ENCODE results near the gene SLC12A4.
"Not testable (repeated sequence)": the region's sequence is repeated elsewhere in the genome, so short reads cannot be mapped to it uniquely, and the experiment has no call there.

SLC12A4 gene

GRCh38 chr16:67987460-67988160, 19.2 kb upstream of the SLC12A4 start:
- no peak for DNase-seq

- no peak for DNase-seq
Measured at GRCh38 chr16:67986949-67987348, 18.5 kb upstream of the SLC12A4 start.

GRCh38 chr16:67982011-67982696, 13.7 kb upstream of the SLC12A4 start:
- DNase-seq: no peak

GRCh38 chr16:67979955-67980678, 11.7 kb upstream of the SLC12A4 start, which contains the start of gene DPEP3:
TSS of gene DPEP3 (minus strand) at chr16:67980499. CDS start at chr16:67980380, 119 bp downstream.
- no peak for DNase-seq

- no peak for DNase-seq
Measured at GRCh38 chr16:67977469-67978227, 9.2 kb upstream of the SLC12A4 start.

GRCh38 chr16:67977005-67977404, 8.6 kb upstream of the SLC12A4 start:
- no peak for DNase-seq

- DNase-seq: no peak
Measured at GRCh38 chr16:67976205-67976604, 7.8 kb upstream of the SLC12A4 start.

- no peak for DNase-seq
Measured at GRCh38 chr16:67975321-67976105, 7.1 kb upstream of the SLC12A4 start.

GRCh38 chr16:67972285-67972684, 3.8 kb upstream of the SLC12A4 start:
- DNase-seq: not testable (repeated sequence)

- DNase-seq: no peak
Measured at GRCh38 chr16:67971111-67971510, 2.7 kb upstream of the SLC12A4 start.

GRCh38 chr16:67969254-67970039, 1.0 kb upstream of the SLC12A4 start:
- peak; percentile 25 for DNase-seq

- DNase-seq: peak; percentile 13
Measured at GRCh38 chr16:67967958-67968399, 458 bp downstream of the SLC12A4 start.

- DNase-seq: no peak
Measured at GRCh38 chr16:67967183-67967957, 1.1 kb downstream of the SLC12A4 start.

- DNase-seq: no peak
Measured at GRCh38 chr16:67966549-67967182, 1.8 kb downstream of the SLC12A4 start.

GRCh38 chr16:67965668-67966548, 2.5 kb downstream of the SLC12A4 start:
- DNase-seq: no peak

GRCh38 chr16:67964477-67965131, 3.8 kb downstream of the SLC12A4 start:
- DNase-seq: no peak

GRCh38 chr16:67963662-67964321, 4.6 kb downstream of the SLC12A4 start:
- no peak for DNase-seq

GRCh38 chr16:67963292-67963661, 5.2 kb downstream of the SLC12A4 start:
- DNase-seq: no peak
